Ovary (tissue), 9 donors: ENCODE results near the gene HINT2. TPM values are rescaled to one million over a fixed set of nuclear protein-coding genes. Genes with fewer than 3 reads are reported as not detected.

Experiments
- DNase-seq, 5 donors: peaks; one replicate each; pipeline ENCODE4 v3.0.0-alpha.2; 2019 to 2020
- H3K27ac ChIP-seq, 2 donors: fragments of 200-600 bp; one replicate each; pipeline versions ENCODE4 v1.5.1 to v1.8.0; 2019 to 2022
- H3K27me3 ChIP-seq: fragments of 200-600 bp; one replicate; pipeline ENCODE4 v1.8.0; 2022
- H3K36me3 ChIP-seq: fragments of 200-600 bp; sonication (generic); one replicate; pipeline ENCODE4 v1.5.1; 2019
- H3K4me1 ChIP-seq: one replicate; pipeline ENCODE4 v1.8.1; 2013; ENCODE audit warnings: mild to moderate bottlenecking, moderate library complexity; ENCODE audit not compliant: insufficient read depth
- H3K4me3 ChIP-seq: fragments of 200-600 bp; sonication (generic); one replicate; pipeline ENCODE4 v1.5.1; 2017
- H3K9me3 ChIP-seq, 2 donors: fragments of 200-600 bp in 1 of 2; sonication (generic) in 1 of 2; one replicate each; pipeline versions ENCODE4 v1.5.1 to v1.8.1; 2013 to 2019; ENCODE audit warnings: mild to moderate bottlenecking in 1 of 2, moderate library complexity in 1 of 2
- EP300 ChIP-seq: sonication (generic); formaldehyde crosslinking; IDR thresholded peaks from one replicate; pipeline ENCODE4 v1.6.1; 2017; ENCODE audit warnings: antibody characterized with exemption
- POLR2A ChIP-seq: fragments of 450-650 bp; IDR thresholded peaks from one replicate; pipeline ENCODE4 v1.6.1; 2017; ENCODE audit warnings: antibody characterized with exemption, mild to moderate bottlenecking, moderate library complexity
- WGBS, 3 donors: extraction: QIAGEN DNeasy Blood & Tissue Kit in 1 of 3; methylation state at CpG; one replicate each; pipeline versions ENCODE4 v1.1.5 to v1.1.7; 2013 to 2017; 5-methylcytosine and 5-hydroxymethylcytosine counted together
- intact Hi-C, 4 donors: fragments of 100-400 bp; cut with DNase I; formaldehyde crosslinking; loops; one replicate each; pipeline versions ENCODE4 v1.11.0 to v1.15.1; 2022 to 2023
- polyA plus RNA-seq, 2 donors: library from polyadenylated mRNA; stranded (reverse); fragments of 200-250 nt in 1 of 2; fragments of 350-450 nt in 1 of 2; fragmentation: Illumina TruSeq in 1 of 2; extraction: RNeasy Lipid Tissue Mini Kit (QIAGEN cat#74804) in 1 of 2; gene quantifications; one replicate each; pipeline ENCODE4 v1.2.3, GENCODE V29; 2013 to 2014
- total RNA-seq, 7 donors: library from RNA; depleted of rRNA in 2 of 7; stranded (reverse); fragments of >200 nt in 2 of 7; fragmentation: NEBNext Ultra II Directional in 3 of 7; extraction: Animal tissue kit (Norgen Biotek cat#: 25700) in 3 of 7; gene quantifications; one replicate each; pipeline versions ENCODE4 v1.1.0 to v1.2.4, GENCODE V29; 2016 to 2023
- TF ChIP-seq, protein P1 (sequence below), 3 donors: fragments of 450-650 bp in 2 of 3; fragments of 200-600 bp in 1 of 3; IDR thresholded peaks; one replicate each; pipeline versions ENCODE4 v1.5.1 to v1.8.0; 2016 to 2022; ENCODE audit warnings: antibody characterized with exemption in 3 of 3, mild to moderate bottlenecking in 1 of 3
- donor health status: DM: no; HTN: no; CAD: no; lungs with moderate emphysema.
- donor health status: DM: no; HTN: no; CAD: no.
- donor health status: Bipolar disorder and iron deficiency.
- donor health status: DM: yes; HTN: yes; CAD: no.
- donor health status: DM: no; HTN: no; CAD: no.
- donor health status: DM: yes; HTN: yes; CAD: no.

The HINT2 gene
- total and polyA plus RNA-seq, 9 donors = 14.9 to 38.0 (median 26.1) TPM

DNA sequence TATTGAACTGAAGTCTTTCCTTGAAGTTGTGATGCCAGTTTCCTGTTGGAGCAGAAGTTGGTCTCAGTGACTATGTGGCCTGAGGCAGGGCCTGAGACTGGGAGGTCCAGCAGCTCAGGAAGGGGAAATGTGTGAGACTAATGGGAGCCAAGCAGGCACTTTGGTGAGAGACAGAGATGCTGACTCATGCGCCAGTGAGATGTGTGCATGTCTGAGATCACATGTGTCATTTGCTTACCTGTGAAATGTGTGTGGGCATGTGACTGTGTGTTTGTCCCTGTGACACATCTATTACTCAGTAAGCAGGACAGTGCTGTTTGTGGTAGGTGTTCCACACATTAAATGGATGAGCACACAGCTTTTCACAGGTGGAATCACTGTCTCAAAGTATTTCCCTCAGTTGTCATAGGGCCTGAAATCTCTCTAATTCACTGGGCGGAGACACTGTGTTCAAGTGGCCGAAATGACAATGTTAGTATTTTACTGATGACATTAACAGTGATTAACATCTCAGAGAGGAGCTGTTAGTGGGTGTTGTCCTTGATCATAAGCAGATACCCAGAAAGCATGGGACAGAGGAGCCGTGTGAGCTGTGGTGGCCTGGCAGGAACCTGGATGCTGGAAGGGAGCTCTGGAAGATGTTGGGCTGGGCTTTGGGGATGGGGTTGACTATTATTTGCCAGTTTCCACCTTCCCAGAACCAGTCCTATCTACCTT, 16.0 kb downstream of the HINT2 start:
- H3K4me1 ChIP-seq = no peaks in the 10 kb centered on the region
- DNase-seq = no peak
- TF ChIP-seq, protein P1, sequence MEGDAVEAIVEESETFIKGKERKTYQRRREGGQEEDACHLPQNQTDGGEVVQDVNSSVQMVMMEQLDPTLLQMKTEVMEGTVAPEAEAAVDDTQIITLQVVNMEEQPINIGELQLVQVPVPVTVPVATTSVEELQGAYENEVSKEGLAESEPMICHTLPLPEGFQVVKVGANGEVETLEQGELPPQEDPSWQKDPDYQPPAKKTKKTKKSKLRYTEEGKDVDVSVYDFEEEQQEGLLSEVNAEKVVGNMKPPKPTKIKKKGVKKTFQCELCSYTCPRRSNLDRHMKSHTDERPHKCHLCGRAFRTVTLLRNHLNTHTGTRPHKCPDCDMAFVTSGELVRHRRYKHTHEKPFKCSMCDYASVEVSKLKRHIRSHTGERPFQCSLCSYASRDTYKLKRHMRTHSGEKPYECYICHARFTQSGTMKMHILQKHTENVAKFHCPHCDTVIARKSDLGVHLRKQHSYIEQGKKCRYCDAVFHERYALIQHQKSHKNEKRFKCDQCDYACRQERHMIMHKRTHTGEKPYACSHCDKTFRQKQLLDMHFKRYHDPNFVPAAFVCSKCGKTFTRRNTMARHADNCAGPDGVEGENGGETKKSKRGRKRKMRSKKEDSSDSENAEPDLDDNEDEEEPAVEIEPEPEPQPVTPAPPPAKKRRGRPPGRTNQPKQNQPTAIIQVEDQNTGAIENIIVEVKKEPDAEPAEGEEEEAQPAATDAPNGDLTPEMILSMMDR (IDR thresholded peaks at IDR 0.05) = no peak
- TF ChIP-seq POLR2A (no peak), EP300 (no peak)
- 88 to 95% (median 93%) methylated on average over 4 of the region's 4 CpGs for WGBS, 3 donors
- H3K9me3 ChIP-seq = no peaks in the 10 kb centered on the region
- no peaks in the 10 kb centered on the region for H3K27me3 ChIP-seq
- no peak overlapping the region for H3K27ac ChIP-seq
- no peaks in the 10 kb centered on the region for H3K36me3 ChIP-seq
- intact Hi-C loops = loop anchor here in 1 of 4 donors (10.0 kb wide), 1 partner anchor 146 kb away; no protein-coding TSS in a partner anchor
- no peak overlapping the region for H3K4me3 ChIP-seq

DNA sequence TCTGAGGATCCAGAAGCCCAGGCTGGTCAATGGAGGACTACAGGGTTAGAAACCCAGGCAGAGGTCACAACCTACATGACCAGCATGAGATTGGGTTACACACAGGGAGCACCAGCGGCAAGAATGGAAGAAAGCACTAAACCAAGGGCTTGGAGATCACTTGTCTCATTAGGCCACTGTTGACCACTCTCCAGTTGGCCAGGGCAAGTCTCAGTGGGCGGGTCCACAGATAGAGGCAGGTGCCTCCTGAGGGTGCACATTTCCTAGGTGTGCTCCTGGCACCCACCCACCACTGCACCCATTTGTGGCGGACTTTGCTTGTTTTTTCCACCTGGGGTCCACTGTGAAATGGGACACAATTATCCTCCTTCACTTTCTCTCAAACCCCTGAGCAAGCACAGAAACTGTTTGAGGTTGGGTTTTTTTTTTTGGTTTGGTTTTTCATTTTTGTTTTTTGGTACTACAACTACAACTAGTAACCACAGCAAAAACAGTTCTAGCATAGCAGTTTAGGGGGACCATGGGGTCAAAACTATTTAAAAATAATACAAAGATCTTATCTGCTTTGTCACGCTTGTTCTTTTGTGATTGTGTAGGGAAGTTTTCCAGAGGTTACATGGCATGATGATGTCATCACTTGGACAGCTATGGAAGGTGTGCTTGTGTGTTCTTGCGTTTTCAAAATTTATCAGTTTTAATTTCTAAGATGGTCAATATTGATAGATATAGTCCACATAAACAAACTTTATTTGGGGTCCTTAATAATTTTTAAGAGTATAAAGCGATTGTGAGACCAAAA, 17.3 kb downstream of the HINT2 start:
- Histone ChIP-seq H3K27ac (no peak overlapping the region), H3K27me3 (no peaks in the 10 kb centered on the region), H3K36me3 (no peaks in the 10 kb centered on the region), H3K9me3 (no peaks in the 10 kb centered on the region), H3K4me3 (no peak overlapping the region), H3K4me1 (peaks cover 3% of the 10 kb centered on the region)
- 86 to 88% (median 87%) methylated on average over 6 of the region's 6 CpGs for WGBS, 3 donors
- intact Hi-C loops = loop anchor here in 1 of 4 donors (10.0 kb wide), 1 partner anchor 147 kb away; no protein-coding TSS in a partner anchor
- TF ChIP-seq, protein P1 (IDR thresholded peaks at IDR 0.05) = no peak
- TF ChIP-seq POLR2A = no peak
- no peak for TF ChIP-seq EP300
- no peak for DNase-seq

DNA sequence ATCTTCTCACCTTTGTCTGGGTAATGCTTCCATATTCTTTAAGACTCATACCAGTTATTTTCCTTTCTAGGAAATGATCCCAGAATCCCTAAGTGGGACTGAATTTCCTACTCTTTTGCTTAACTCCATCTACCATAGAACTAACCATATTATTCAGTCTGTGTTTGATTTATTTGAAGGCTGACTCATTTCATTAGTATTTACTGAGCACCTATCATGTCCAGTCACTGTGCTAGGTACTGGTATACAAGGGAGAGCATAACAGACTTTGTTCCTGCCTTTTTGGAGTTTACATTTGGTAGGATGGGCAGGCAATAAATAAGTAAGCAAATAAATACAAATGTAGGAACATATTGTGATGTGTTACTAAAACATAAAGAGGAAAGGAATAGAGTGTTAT, 19.1 kb downstream of the HINT2 start:
- DNase-seq = no peak
- peaks cover 7% of the 10 kb centered on the region for H3K4me1 ChIP-seq
- intact Hi-C loops = loop anchor here in 1 of 4 donors (10.0 kb wide), 1 partner anchor 149 kb away; no protein-coding TSS in a partner anchor
- H3K27me3 ChIP-seq = no peaks in the 10 kb centered on the region
- no peaks in the 10 kb centered on the region for H3K9me3 ChIP-seq
- H3K36me3 ChIP-seq = no peaks in the 10 kb centered on the region
- H3K27ac ChIP-seq = no peak overlapping the region
- TF ChIP-seq EP300 (no peak), POLR2A (no peak)
- TF ChIP-seq, protein P1 (IDR thresholded peaks at IDR 0.05) = no peak
- no peak overlapping the region for H3K4me3 ChIP-seq

DNA sequence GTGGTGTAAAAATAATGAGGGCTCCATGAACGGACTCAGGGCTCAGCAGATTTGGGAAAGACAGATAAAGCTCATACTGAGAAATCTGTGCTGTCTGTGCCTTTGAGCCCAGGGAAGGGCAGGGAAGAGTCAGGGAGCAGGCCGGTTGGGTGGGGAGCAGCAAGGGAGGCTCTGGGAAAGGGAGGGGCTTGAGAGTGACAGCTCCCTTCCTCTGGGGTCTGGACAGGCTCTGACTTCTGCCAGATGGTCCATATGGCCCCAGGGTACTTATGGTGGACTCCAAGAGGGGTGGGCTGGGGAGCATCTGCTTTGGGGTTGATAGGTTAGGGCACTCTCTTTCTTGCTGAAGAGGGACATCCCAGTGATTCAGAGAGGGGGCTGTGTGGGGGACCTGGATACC, 21.4 kb downstream of the HINT2 start:
- no peaks in the 10 kb centered on the region for H3K36me3 ChIP-seq
- H3K27me3 ChIP-seq = no peaks in the 10 kb centered on the region
- H3K9me3 ChIP-seq = no peaks in the 10 kb centered on the region
- peaks cover 7% of the 10 kb centered on the region for H3K4me1 ChIP-seq
- H3K27ac ChIP-seq = no peak overlapping the region
- TF ChIP-seq, protein P1 (IDR thresholded peaks at IDR 0.05) = no peak
- TF ChIP-seq POLR2A (no peak), EP300 (no peak)
- intact Hi-C loops = loop anchor here in 3 of 4 donors (5.0 to 10.0 kb wide), 4 partner anchors 89 to 154 kb away; no protein-coding TSS in a partner anchor
- 29 to 41% (median 37%) methylated on average over 2 of the region's 2 CpGs for WGBS, 3 donors
- no peak for DNase-seq
- no peak overlapping the region for H3K4me3 ChIP-seq
